WERI-Rb-1 (cell line): Measurements from ENCODE around the gene HIGD1C.
"Not testable (repeated sequence)": the region's sequence is repeated elsewhere in the genome, so short reads cannot be mapped to it uniquely, and the experiment has no call there.

Experiments used
- DNase-seq: peaks from one replicate; pipeline ENCODE4 v3.0.0-alpha.2; 2020
- H3K27ac ChIP-seq: fragments of 250-450 bp; sonication (Bioruptor Pico); 2 replicates; pipeline ENCODE4 v1.5.1; 2020; ENCODE audit warnings: mild to moderate bottlenecking, moderate library complexity
- H3K27me3 ChIP-seq: fragments of 250-450 bp; sonication (Bioruptor Pico); 2 replicates; pipeline ENCODE4 v1.5.1; 2021; ENCODE audit warnings: mild to moderate bottlenecking, low read depth, moderate library complexity; ENCODE audit not compliant: insufficient read depth, severe bottlenecking
- H3K36me3 ChIP-seq: fragments of 250-450 bp; sonication (Bioruptor Pico); 2 replicates; pipeline ENCODE4 v1.5.1; 2020; ENCODE audit warnings: mild to moderate bottlenecking, moderate library complexity
- H3K4me3 ChIP-seq: 2 replicates; pipeline ENCODE4 v1.5.1; 2011; ENCODE audit warnings: low read depth, mild to moderate bottlenecking, control low read depth, low read length
- H3K9me3 ChIP-seq: fragments of 250-450 bp; sonication (Bioruptor Pico); 2 replicates; pipeline ENCODE4 v1.5.1; 2021; ENCODE audit warnings: mild to moderate bottlenecking, moderate library complexity; ENCODE audit not compliant: severe bottlenecking
- TF ChIP-seq, protein P1 (sequence below): IDR thresholded peaks from 2 replicates; pipeline ENCODE4 v1.5.1; 2011; ENCODE audit warnings: low read depth, mild to moderate bottlenecking, control low read depth, inconsistent platforms, low read length

HIGD1C gene

DNA sequence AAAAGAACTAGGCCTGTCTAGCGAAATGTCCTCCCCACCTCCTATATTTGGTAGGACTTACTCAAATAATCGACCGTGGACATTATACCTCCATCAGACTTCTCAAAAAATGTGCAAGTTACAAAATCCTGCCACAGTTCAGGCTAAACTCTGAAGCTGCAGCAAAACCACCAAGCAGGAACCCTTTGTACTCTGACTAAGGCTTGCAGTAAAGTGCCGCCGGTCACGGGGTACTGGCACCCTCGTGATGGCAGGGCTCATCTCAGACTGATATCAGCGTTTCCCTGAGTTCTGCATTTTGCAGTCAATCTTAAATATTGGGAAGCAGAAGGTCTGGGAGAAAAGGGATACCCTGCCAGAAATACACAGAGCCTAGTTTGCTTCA is 56.7 kb downstream of the HIGD1C start:
- TF ChIP-seq, protein P1, sequence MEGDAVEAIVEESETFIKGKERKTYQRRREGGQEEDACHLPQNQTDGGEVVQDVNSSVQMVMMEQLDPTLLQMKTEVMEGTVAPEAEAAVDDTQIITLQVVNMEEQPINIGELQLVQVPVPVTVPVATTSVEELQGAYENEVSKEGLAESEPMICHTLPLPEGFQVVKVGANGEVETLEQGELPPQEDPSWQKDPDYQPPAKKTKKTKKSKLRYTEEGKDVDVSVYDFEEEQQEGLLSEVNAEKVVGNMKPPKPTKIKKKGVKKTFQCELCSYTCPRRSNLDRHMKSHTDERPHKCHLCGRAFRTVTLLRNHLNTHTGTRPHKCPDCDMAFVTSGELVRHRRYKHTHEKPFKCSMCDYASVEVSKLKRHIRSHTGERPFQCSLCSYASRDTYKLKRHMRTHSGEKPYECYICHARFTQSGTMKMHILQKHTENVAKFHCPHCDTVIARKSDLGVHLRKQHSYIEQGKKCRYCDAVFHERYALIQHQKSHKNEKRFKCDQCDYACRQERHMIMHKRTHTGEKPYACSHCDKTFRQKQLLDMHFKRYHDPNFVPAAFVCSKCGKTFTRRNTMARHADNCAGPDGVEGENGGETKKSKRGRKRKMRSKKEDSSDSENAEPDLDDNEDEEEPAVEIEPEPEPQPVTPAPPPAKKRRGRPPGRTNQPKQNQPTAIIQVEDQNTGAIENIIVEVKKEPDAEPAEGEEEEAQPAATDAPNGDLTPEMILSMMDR: no peak
- peaks cover 42% of the 10 kb centered on the region for H3K36me3 ChIP-seq
- no peaks in the 10 kb centered on the region for H3K27me3 ChIP-seq
- no peak for DNase-seq
- no peak overlapping the region for H3K27ac ChIP-seq
- H3K9me3 ChIP-seq: no peaks in the 10 kb centered on the region
- H3K4me3 ChIP-seq: no peak overlapping the region

DNA sequence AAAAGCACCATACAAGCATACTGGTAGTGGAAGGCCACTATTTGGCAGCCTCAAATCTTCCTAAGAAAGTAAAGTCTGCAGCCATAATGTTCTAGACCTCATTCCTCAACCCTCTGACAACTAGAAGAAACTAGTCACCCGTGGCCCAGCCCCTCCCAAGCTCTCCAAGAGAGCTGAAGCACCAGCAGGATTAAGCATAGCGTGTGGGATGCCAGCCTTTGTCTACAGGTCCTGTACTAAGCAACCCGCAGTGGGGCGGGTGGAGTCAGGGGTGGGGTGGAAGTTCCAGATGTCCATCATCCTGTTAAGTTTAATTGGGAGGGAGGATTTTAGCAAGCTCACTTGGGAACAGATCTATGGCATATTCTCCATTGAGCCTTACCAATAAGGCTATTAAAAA is 59.6 kb downstream of the HIGD1C start:
- Histone ChIP-seq H3K27me3 (no peaks in the 10 kb centered on the region), H3K27ac (no peak overlapping the region), H3K36me3 (peaks cover 15% of the 10 kb centered on the region), H3K9me3 (no peaks in the 10 kb centered on the region), H3K4me3 (no peak overlapping the region)
- peak; percentile 57 for DNase-seq
- TF ChIP-seq, protein P1: no peak

DNA sequence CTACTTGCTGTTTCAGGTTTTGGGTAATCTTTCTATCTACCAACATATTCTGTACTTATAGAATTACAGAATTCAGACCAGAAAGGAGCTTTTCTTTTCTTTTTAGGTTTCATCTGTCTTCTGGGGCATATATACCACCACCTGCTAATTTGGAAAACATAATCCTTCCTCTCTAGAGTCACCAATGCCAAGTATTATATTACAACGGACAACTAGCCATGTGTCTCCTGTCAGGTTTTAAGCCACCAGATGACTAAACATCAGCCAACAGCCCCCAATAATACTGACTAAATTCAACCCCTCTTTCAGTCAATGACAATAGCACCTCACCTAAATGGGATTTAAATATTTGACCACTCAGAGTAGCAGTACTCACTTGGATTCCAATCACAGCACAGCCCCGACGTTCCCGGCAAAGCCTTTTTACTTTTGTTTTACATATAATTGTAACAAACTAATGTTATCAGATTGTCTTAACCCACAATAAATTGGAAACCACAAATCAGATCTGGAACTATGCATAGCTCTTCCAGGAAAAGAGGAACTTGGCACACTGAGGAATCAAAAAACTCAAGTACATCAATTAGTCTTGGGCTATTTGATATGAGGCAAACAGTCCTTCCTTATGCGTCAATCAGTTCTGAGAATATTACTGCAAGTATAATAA is 60.4 kb downstream of the HIGD1C start:
- Histone ChIP-seq H3K27me3 (no peaks in the 10 kb centered on the region), H3K9me3 (no peaks in the 10 kb centered on the region), H3K4me3 (no peak overlapping the region), H3K36me3 (peaks cover 7% of the 10 kb centered on the region), H3K27ac (no peak overlapping the region; the same call in 1 of the 2 replicates)
- no peak for DNase-seq
- TF ChIP-seq, protein P1: no peak

DNA sequence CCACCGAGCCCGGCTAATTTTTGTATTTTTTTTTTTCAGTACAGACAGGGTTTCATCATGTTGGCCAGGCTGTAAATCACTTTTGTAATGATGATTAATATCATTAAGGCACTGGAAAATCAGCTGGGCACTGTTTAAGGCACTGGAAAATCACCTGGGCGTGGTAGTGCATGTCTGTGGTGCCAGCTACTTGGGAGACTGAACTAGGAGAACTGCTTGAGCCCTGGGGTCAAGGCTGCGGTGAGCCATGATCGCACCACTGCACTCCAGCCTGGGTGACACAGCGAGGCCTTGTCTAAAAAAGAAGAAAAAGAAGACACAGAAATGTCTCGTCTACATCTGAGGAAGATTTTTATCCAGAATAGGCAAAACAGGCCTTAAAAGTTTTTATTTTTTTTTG is 61.1 kb downstream of the HIGD1C start:
- no peaks in the 10 kb centered on the region for H3K9me3 ChIP-seq
- H3K4me3 ChIP-seq: no peak overlapping the region
- TF ChIP-seq, protein P1: no peak
- no peaks in the 10 kb centered on the region; the same call in 1 of the 2 replicates for H3K36me3 ChIP-seq
- no peak for DNase-seq
- H3K27me3 ChIP-seq: no peaks in the 10 kb centered on the region
- no peak overlapping the region for H3K27ac ChIP-seq

DNA sequence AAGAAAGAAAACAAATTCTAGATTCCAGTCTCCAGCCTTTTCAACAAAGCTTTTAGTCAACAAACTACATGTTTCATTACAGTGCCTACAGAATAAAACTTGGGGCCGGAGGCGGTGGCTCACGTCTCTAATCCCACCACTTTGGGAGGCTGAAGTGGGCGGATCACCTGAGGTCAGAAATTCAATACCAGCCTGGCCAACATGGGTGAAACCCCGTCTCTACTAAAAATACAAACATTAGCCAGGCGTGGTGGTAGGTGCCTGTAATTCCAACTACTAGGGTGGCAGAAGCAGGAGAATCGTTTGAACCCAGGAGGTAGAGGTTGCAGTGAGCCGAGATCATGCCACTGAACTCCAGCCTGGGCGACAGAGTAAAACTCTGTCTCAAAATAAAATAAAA is 62.1 kb downstream of the HIGD1C start:
- DNase-seq, H3K9me3 ChIP-seq, H3K4me3 ChIP-seq, H3K27ac ChIP-seq, H3K27me3 ChIP-seq, H3K36me3 ChIP-seq: not testable (repeated sequence)

DNA sequence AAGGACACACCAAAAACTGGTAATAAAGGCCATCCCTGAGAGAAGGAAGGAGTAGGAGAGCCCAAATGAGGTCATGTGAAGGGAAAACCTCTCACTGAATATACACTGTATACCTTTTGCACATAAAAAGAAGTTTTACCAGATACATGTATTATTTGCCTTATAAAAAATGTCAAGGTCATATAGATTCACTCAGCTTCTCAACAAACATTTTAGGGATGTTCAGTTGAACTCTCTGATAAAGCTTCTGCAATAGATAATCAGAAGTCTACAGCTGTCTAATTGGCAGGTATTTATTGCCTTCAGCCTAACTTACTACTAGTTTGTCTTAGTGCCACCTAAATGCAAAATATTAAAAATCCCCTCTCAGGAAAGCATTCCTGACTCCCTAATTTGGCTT is 65.1 kb downstream of the HIGD1C start:
- Histone ChIP-seq H3K4me3 (no peak overlapping the region), H3K27ac (no peak overlapping the region), H3K9me3 (no peaks in the 10 kb centered on the region), H3K36me3 (no peaks in the 10 kb centered on the region), H3K27me3 (no peaks in the 10 kb centered on the region)
- TF ChIP-seq, protein P1: no peak
- no peak for DNase-seq
